AG10803 (cell line): ENCODE data around the gene GATD1.

Experiments used
- DNase-seq: peaks from one replicate; pipeline ENCODE4 v3.0.0; 2010; ENCODE audit warnings: low read depth
- H3K4me3 ChIP-seq: 2 replicates; pipeline ENCODE4 v1.5.1; 2011; ENCODE audit warnings: mild to moderate bottlenecking, low read length, control low read depth
- TF ChIP-seq, protein P1 (sequence below): conservative IDR thresholded peaks from 2 replicates; pipeline ENCODE4 v1.5.1; 2011; ENCODE audit warnings: mild to moderate bottlenecking, low read length, control low read depth, inconsistent platforms

The GATD1 gene

DNA sequence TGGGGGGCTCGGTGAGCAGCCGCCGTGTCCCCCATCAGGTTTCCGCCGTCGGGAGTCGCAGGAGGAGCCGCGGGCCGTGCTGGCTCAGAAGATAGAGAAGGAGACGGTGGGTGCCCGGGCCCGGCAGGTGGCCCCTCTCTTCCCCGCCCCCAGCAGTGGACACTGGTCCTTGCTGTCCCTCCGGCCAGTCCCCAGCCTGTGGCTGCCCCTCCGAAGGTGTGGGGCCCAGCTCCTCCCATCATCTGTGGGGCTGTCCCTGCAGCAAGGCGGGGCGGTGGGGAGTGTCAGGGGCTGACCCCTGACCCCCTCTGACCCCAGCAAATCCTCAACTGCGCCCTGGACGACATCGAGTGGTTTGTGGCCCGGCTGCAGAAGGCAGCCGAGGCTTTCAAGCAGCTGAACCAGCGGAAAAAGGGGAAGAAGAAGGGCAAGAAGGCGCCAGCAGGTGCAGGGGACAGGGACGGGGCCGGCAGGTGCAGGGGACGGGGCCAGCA, 56.0 kb downstream of the GATD1 start:
- H3K4me3 ChIP-seq: no peak overlapping the region
- DNase-seq: no peak
- TF ChIP-seq, protein P1, sequence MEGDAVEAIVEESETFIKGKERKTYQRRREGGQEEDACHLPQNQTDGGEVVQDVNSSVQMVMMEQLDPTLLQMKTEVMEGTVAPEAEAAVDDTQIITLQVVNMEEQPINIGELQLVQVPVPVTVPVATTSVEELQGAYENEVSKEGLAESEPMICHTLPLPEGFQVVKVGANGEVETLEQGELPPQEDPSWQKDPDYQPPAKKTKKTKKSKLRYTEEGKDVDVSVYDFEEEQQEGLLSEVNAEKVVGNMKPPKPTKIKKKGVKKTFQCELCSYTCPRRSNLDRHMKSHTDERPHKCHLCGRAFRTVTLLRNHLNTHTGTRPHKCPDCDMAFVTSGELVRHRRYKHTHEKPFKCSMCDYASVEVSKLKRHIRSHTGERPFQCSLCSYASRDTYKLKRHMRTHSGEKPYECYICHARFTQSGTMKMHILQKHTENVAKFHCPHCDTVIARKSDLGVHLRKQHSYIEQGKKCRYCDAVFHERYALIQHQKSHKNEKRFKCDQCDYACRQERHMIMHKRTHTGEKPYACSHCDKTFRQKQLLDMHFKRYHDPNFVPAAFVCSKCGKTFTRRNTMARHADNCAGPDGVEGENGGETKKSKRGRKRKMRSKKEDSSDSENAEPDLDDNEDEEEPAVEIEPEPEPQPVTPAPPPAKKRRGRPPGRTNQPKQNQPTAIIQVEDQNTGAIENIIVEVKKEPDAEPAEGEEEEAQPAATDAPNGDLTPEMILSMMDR: no peak

DNA sequence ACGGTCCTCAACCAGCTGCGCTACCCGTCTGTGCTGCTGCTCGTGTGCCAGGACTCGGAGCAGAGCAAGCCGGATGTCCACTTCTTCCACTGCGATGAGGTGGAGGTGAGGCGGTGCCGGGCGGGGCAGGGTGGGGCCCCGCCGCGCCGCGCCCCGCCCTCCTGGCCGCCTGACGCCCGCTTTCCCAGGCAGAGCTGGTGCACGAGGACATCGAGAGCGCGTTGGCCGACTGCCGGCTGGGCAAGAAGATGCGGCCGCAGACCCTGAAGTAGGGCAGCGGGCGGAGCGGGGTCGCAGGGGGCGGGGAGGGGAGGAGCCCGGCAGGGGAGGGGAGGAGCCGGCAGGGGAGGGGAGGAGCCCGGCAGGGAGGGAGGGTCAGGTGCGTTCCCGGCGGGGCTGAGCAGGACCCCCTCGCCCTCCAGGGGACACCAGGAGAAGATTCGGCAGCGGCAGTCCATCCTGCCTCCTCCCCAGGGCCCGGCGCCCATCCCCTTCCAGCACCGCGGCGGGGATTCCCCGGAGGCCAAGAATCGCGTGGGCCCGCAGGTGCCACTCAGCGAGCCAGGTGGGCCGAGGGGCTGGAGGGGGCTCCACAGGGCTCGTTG, 56.5 kb downstream of the GATD1 start:
- DNase-seq: no peak
- no peak overlapping the region for H3K4me3 ChIP-seq
- TF ChIP-seq, protein P1: no peak

DNA sequence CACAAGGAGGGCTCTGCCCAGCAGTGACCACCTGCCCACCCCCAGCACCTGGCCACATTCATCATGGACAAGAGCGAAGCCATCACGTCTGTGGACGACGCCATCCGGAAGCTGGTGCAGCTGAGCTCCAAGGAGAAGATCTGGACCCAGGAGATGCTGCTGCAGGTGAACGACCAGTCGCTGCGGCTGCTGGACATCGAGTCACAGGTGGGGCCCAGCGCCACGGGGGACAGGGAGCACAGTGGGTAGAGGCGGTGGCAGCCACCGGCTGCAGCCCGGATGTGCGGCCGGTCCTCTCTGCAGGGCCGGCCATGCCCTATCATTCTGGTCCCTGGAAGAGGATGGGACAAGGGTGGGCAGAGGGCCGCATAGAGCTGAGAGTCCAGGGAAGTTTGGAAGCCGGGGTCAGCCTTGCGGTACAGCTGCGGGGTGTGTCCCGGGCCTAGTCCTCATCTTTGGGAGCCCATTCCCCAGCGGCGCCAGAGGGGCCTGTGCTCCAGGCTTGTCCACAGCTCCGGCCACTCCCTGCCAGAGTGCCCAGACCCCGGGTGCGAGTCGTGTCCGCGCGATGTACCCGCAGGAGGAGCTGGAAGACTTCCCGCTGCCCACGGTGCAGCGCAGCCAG, 57.2 kb downstream of the GATD1 start:
- no peak overlapping the region for H3K4me3 ChIP-seq
- TF ChIP-seq, protein P1: no peak
- no peak for DNase-seq

DNA sequence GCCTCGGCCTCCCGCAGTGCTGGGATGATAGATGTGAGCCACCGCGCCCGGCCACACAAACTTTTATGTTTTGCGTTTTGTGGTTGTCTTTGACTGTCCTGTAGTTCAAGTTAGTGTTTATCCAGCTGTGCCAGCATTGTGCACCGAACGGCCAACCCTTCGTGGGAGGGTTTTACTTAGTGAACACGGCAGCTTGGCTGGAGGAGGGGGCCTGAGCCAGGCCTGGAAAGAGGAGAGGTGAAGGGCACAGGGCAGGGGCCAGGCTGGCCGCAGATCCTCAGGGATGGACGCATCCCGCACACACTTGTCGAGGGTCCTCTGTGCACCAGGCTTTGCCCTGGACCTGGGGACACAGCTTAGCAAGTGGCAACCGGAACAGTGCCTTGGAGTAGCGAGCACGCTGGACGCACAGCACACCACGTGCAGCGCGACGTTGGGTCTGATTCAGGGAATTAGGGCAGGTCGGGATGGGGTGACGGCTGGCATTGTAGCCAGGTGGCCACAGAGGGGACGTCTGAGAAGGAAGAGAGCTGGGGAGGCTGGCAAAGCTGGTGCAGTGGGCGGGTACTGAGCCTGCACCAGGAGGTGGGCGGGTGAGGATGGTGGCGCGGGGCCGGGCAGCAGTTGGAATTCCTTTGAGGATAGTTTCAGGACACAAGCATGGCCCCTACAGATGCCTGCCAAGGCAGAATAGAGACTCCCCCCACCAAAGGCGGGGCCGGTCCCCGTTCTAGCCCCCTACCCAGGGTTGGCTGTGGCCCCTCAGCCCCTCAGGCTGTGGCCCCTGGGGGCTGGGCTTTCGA, 57.9 kb downstream of the GATD1 start:
- TF ChIP-seq, protein P1: no peak
- DNase-seq: no peak
- H3K4me3 ChIP-seq: no peak overlapping the region
